GM13977 (cell line): ENCODE results near the gene ATP4B.
"Not testable (repeated sequence)": the region's sequence is repeated elsewhere in the genome, so short reads cannot be mapped to it uniquely, and the experiment has no call there.

Source experiments
- DNase-seq: peaks from one replicate; pipeline ENCODE4 v3.0.0; 2012; ENCODE audit warnings: low spot score
- CTCF ChIP-seq: IDR thresholded peaks from 2 replicates; pipeline ENCODE4 v1.5.1; 2012; ENCODE audit warnings: mild to moderate bottlenecking, control low read depth; ENCODE audit not compliant: insufficient read depth; ENCODE audit errors: extremely low read depth, missing control alignments
- in situ Hi-C: fragments of 300-500 bp; cut with MboI; formaldehyde crosslinking; loops from one replicate; pipeline ENCODE4 v1.12.0; 2022; ENCODE audit warnings: low sequenced_read_pairs, low pct_unique_long_range_greater_than_20kb, mixed read lengths, inconsistent platforms; ENCODE audit not compliant: unreplicated experiment

The ATP4B gene

GRCh38 chr13:113627136-113627535 lies 30.9 kb downstream of the ATP4B start:
- in situ Hi-C loops: no loop called here
- no peak for TF ChIP-seq CTCF
- DNase-seq: no peak

- TF ChIP-seq CTCF: no peak
- no peak for DNase-seq
- in situ Hi-C loops: no loop called here
Measured at GRCh38 chr13:113625965-113626721, 31.9 kb downstream of the ATP4B start.

- in situ Hi-C loops, DNase-seq: not testable (repeated sequence)
Measured at GRCh38 chr13:113624640-113625304, 33.2 kb downstream of the ATP4B start.

GRCh38 chr13:113624235-113624587 lies 33.8 kb downstream of the ATP4B start:
- TF ChIP-seq CTCF: no peak
- in situ Hi-C loops: no loop called here
- DNase-seq: no peak

- DNase-seq: no peak
- in situ Hi-C loops: no loop called here
- no peak for TF ChIP-seq CTCF
Measured at GRCh38 chr13:113623491-113624234, 34.3 kb downstream of the ATP4B start.

- in situ Hi-C loops: no loop called here
- DNase-seq: no peak
- TF ChIP-seq CTCF: no peak
Measured at GRCh38 chr13:113622791-113623490, 35.1 kb downstream of the ATP4B start.

- DNase-seq, in situ Hi-C loops: not testable (repeated sequence)
Measured at GRCh38 chr13:113621986-113622550, 35.9 kb downstream of the ATP4B start.

GRCh38 chr13:113621498-113621897 lies 36.5 kb downstream of the ATP4B start:
- DNase-seq: not testable (repeated sequence)

More at GRCh38 chr13:113621498-113621897, 36.5 kb downstream of the ATP4B start:
- in situ Hi-C loops: not testable (repeated sequence)
